HPDE6-E6E7 (cell line): Measurements from ENCODE around the gene BCDIN3D.
"Not testable (repeated sequence)": the region's sequence is repeated elsewhere in the genome, so short reads cannot be mapped to it uniquely, and the experiment has no call there.

Experiments used
- DNase-seq: peaks from one replicate; pipeline ENCODE4 v3.0.0; 2011; ENCODE audit warnings: missing footprints; ENCODE audit errors: extremely low spot score

BCDIN3D gene

GRCh38 chr12:49860921-49861320 lies 18.0 kb upstream of the BCDIN3D start:
- not testable (repeated sequence) for DNase-seq

- not testable (repeated sequence) for DNase-seq
Measured at GRCh38 chr12:49855890-49856289, 13.0 kb upstream of the BCDIN3D start.

GRCh38 chr12:49854976-49855375 lies 12.1 kb upstream of the BCDIN3D start:
- DNase-seq = no peak

- no peak for DNase-seq
Measured at GRCh38 chr12:49853671-49854070, 10.8 kb upstream of the BCDIN3D start.

- no peak for DNase-seq
Measured at GRCh38 chr12:49847161-49847560, 4.3 kb upstream of the BCDIN3D start.

GRCh38 chr12:49846032-49846431 lies 3.1 kb upstream of the BCDIN3D start:
- no peak for DNase-seq

- DNase-seq = no peak
Measured at GRCh38 chr12:49843876-49844437, 1.1 kb upstream of the BCDIN3D start.

GRCh38 chr12:49843411-49843810 lies 505 bp upstream of the BCDIN3D start:
- no peak for DNase-seq

- no peak for DNase-seq
Measured at GRCh38 chr12:49838973-49839633, 3.8 kb downstream of the BCDIN3D start.

- DNase-seq = no peak
Measured at GRCh38 chr12:49832836-49833421, 10.0 kb downstream of the BCDIN3D start.

- no peak for DNase-seq
Measured at GRCh38 chr12:49831717-49832116, 11.2 kb downstream of the BCDIN3D start.

GRCh38 chr12:49828133-49829091 lies 14.5 kb downstream of the BCDIN3D start, which contains the start of gene NCKAP5L:
Gene NCKAP5L (minus strand): TSS chr12:49828413. CDS start chr12:49804044, 24,369 bp downstream.
- DNase-seq = peak; percentile 95

- peak; percentile 49 for DNase-seq
Measured at GRCh38 chr12:49827401-49828099, 15.4 kb downstream of the BCDIN3D start.

GRCh38 chr12:49827051-49827400 lies 15.9 kb downstream of the BCDIN3D start:
- no peak for DNase-seq

- no peak for DNase-seq
Measured at GRCh38 chr12:49825971-49826421, 16.9 kb downstream of the BCDIN3D start.

- DNase-seq = no peak
Measured at GRCh38 chr12:49825360-49825970, 17.4 kb downstream of the BCDIN3D start.

- DNase-seq = no peak
Measured at GRCh38 chr12:49824895-49825294, 18.0 kb downstream of the BCDIN3D start.

- no peak for DNase-seq
Measured at GRCh38 chr12:49824416-49824815, 18.5 kb downstream of the BCDIN3D start.

- DNase-seq = no peak
Measured at GRCh38 chr12:49823951-49824350, 19.0 kb downstream of the BCDIN3D start.

GRCh38 chr12:49823350-49823749 lies 19.6 kb downstream of the BCDIN3D start:
- no peak for DNase-seq
